Measurements from ENCODE around the gene STK32B. TPM values are rescaled to one million over a fixed set of nuclear protein-coding genes. Genes with fewer than 3 reads are reported as not detected.

STK32B gene
- total RNA-seq, 4 donors from 2014 or later = 3.0 to 33.8 (median 4.3) TPM

DNA sequence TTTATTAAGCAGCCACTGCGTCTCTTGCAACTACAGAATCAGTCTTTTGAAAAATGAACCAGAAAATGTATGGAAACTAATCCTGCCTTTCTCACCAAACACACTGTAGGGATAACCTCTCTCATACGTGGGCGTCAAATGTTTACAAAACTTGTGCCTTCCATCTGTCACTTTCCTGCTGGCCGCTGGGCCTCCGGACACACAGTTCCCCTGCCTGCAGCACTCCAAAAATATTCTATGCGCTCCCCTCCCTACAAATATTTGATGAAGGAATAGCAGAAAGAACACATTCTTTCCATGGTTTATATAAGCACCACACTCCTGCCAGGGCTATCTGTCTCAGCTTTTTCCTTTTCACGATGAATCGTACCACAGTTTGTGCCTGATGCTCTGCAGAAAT is 17.1 kb upstream of the STK32B start:
- H3K27me3 ChIP-seq = no peaks in the 10 kb centered on the region
- no peak for TF ChIP-seq POLR2A (IDR thresholded peaks at IDR 0.05)
- TF ChIP-seq, protein P1, sequence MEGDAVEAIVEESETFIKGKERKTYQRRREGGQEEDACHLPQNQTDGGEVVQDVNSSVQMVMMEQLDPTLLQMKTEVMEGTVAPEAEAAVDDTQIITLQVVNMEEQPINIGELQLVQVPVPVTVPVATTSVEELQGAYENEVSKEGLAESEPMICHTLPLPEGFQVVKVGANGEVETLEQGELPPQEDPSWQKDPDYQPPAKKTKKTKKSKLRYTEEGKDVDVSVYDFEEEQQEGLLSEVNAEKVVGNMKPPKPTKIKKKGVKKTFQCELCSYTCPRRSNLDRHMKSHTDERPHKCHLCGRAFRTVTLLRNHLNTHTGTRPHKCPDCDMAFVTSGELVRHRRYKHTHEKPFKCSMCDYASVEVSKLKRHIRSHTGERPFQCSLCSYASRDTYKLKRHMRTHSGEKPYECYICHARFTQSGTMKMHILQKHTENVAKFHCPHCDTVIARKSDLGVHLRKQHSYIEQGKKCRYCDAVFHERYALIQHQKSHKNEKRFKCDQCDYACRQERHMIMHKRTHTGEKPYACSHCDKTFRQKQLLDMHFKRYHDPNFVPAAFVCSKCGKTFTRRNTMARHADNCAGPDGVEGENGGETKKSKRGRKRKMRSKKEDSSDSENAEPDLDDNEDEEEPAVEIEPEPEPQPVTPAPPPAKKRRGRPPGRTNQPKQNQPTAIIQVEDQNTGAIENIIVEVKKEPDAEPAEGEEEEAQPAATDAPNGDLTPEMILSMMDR (IDR thresholded peaks at IDR 0.05) = no peak
- no peak for DNase-seq
- H3K27ac ChIP-seq = peak overlapping the region in 1 of 2 donors; percentile 22
- no peak overlapping the region for H3K4me3 ChIP-seq
- no peaks in the 10 kb centered on the region for H3K9me3 ChIP-seq
- H3K36me3 ChIP-seq = no peaks in the 10 kb centered on the region
- no peaks in the 10 kb centered on the region for H3K4me1 ChIP-seq
- intact Hi-C loops (cut with DNase I; ENCODE audit: low total_unique reads) = no loop called here

DNA sequence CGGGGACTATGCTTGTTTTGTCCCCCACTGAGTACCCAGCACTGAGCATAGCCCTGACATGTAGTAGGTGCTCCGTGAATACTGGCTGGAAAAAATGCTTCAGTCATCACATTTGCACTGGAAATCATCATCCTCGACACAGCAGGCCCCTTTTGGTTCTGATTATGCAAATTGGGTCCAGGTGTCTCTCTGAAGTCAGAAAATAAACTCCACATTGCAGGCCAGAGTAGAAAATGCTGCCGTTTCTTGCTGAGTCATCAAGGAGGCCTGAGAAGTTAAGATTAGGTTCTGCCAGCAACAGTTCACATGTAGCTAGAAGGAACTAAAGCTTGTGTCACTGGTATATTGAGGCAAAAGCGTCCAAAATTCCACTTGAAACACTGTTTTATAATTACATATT is 15.0 kb upstream of the STK32B start:
- no peak for TF ChIP-seq POLR2A (IDR thresholded peaks at IDR 0.05)
- TF ChIP-seq, protein P1 (IDR thresholded peaks at IDR 0.05) = no peak
- H3K27me3 ChIP-seq = no peaks in the 10 kb centered on the region
- H3K27ac ChIP-seq = no peak overlapping the region
- intact Hi-C loops (cut with DNase I; ENCODE audit: low total_unique reads) = no loop called here
- no peaks in the 10 kb centered on the region for H3K4me1 ChIP-seq
- H3K4me3 ChIP-seq = no peak overlapping the region
- no peaks in the 10 kb centered on the region for H3K9me3 ChIP-seq
- DNase-seq = no peak
- no peaks in the 10 kb centered on the region for H3K36me3 ChIP-seq

DNA sequence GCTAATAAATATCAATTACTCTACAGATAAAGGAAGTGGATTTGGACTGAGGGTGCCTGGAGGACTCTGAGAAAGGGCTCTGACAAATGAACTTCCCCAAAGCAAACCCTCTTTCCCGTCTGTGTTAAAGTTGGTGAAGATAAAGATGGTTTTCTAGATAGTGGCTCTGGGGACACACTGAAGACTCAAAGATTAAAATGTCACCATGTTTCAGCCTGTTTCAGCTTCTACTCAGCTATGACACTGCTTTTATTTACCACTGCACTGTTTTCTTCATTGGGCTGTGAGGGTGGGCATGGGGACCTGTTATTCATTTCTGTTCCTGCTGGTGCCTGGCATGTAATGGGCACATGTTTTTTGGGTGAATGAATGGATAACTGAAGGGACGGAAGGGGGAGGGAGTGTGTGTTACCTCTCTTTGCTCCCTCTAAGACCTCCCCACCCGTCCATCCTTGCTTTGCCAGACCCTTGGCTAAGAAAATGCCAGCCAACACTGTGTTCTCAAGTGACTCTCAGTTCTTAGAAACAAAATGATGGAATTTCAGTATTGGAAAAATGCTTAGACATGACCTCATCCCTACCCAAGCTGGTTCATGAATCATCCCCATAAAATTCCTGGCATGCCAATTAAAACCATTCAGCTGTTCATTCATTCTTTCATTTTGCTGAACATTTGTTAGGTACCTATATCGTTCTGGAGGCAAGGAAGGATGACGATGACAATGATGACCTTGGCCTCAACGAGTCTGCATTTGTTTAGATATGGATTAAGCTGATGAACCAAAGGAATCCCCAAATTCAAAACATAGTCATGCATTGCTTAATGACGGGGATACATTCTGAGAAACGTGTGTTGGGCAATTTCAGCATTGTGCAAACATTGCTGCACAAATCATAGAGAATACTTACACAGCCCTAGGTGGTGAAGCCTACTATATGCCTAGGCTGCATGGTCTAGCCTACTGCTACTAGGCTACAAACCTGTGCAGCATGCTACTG is 13.4 kb upstream of the STK32B start:
- DNase-seq = no peak
- H3K4me3 ChIP-seq = no peak overlapping the region
- TF ChIP-seq POLR2A (IDR thresholded peaks at IDR 0.05) = no peak
- TF ChIP-seq, protein P1 (IDR thresholded peaks at IDR 0.05) = no peak
- intact Hi-C loops (cut with DNase I; ENCODE audit: low total_unique reads) = no loop called here
- no peak overlapping the region for H3K27ac ChIP-seq
- no peaks in the 10 kb centered on the region for H3K27me3 ChIP-seq
- H3K9me3 ChIP-seq = no peaks in the 10 kb centered on the region
- no peaks in the 10 kb centered on the region for H3K4me1 ChIP-seq
- H3K36me3 ChIP-seq = no peaks in the 10 kb centered on the region

DNA sequence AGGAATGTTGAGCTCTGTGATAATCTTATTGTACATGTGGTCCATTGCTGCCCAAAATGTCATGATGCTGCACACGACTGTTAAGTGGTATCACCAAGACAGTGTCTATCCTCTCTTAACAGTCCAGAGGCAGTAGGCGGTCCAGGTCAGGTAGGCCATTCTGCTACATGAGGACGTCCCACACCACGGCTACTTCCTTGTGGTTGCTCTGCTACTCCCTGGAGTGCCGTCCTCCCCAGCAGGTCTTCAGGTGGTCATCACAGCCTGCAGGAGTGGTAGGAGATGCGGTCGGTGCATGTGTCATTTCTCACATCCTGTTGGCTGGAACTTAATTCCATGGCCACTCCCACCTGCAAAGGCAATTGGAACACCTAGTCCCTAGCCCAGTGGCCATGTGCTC is 11.5 kb upstream of the STK32B start:
- intact Hi-C loops (cut with DNase I; ENCODE audit: low total_unique reads) = no loop called here
- DNase-seq = no peak
- Histone ChIP-seq H3K27ac (no peak overlapping the region), H3K4me1 (no peaks in the 10 kb centered on the region), H3K9me3 (no peaks in the 10 kb centered on the region), H3K4me3 (no peak overlapping the region), H3K36me3 (no peaks in the 10 kb centered on the region), H3K27me3 (no peaks in the 10 kb centered on the region)
- TF ChIP-seq, protein P1 (IDR thresholded peaks at IDR 0.05) = no peak
- TF ChIP-seq POLR2A (IDR thresholded peaks at IDR 0.05) = no peak

DNA sequence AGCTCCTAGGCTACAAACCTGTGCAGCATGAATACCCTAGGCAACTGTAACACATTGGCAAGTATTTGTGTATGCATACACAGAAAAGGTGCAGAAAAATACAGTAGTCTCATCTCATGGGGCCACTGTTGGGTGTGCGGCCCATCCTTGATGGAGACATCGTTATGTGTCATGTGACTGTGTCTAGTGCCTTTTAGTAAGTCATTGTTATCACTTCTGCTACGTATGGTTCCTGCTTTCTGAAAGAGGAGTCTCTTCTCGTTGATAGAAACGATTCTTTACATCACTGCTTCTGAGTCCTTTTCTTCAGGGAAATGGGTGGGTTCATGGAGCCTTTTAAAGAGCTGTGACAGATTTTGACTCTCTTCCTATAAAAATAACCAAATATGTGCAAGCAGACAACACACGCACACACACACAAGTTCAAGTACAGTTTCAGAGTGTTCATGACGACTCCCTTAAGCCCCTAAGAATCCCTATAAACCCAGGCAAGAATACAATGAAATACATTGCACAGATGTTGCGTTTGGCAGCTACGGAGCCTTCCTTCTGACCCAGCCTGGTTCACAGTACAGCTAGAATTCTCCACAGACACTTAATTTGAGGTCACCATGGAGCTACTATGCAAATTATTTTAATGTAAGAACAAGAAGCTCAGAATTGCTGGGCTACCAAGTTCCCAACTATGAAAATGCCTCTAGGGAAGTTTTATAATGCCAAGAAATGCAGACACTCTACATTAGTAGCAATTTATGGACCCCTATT is 10.2 kb upstream of the STK32B start:
- Histone ChIP-seq H3K27ac (no peak overlapping the region), H3K27me3 (no peaks in the 10 kb centered on the region), H3K9me3 (no peaks in the 10 kb centered on the region), H3K4me1 (no peaks in the 10 kb centered on the region), H3K36me3 (no peaks in the 10 kb centered on the region), H3K4me3 (no peak overlapping the region)
- DNase-seq = no peak
- intact Hi-C loops (cut with DNase I; ENCODE audit: low total_unique reads) = no loop called here
- no peak for TF ChIP-seq POLR2A (IDR thresholded peaks at IDR 0.05)
